Activated T-helper 1 cell treated with anti-CD3 and anti-CD28 coated beads, Interleukin-12 subunit alpha, Interleukin-12 subunit beta, Interleukin-2, Interleukin-4 antibody, amounts not matched to agents 30 ng/mL and 10 ng/mL and 1 ng/mL, durations not matched to agents 14 hours and 24 hours and 36 hours (primary cell): ENCODE measurements around the gene KRT4. TPM values are rescaled to one million over a fixed set of nuclear protein-coding genes. Genes with fewer than 3 reads are reported as not detected.
"Not testable (repeated sequence)": the region's sequence is repeated elsewhere in the genome, so short reads cannot be mapped to it uniquely, and the experiment has no call there.

Experiments
- DNase-seq: peaks from one replicate; pipeline ENCODE4 v3.0.0; 2021; ENCODE audit warnings: low spot score
- H3K27ac Mint-ChIP-seq: one replicate; pipeline ENCODE4 v1.8.0; 2021; ENCODE audit warnings: mild to moderate bottlenecking, mixed read lengths
- H3K27me3 Mint-ChIP-seq: one replicate; pipeline ENCODE4 v1.8.0; 2022; ENCODE audit warnings: mild to moderate bottlenecking, moderate library complexity, mixed read lengths; ENCODE audit not compliant: insufficient read depth
- H3K36me3 Mint-ChIP-seq: one replicate; pipeline ENCODE4 v1.8.0; 2021; ENCODE audit warnings: low read depth, mixed read lengths
- H3K4me1 Mint-ChIP-seq: one replicate; pipeline ENCODE4 v1.8.0; 2021; ENCODE audit warnings: low read depth, mixed read lengths
- H3K4me3 Mint-ChIP-seq: one replicate; pipeline ENCODE4 v1.8.0; 2021; ENCODE audit warnings: mild to moderate bottlenecking, moderate library complexity, mixed read lengths
- H3K9me3 Mint-ChIP-seq: one replicate; pipeline ENCODE4 v1.8.0; 2021; ENCODE audit warnings: mixed read lengths
- intact Hi-C: fragments of 100-400 bp; cut with micrococcal nuclease; formaldehyde crosslinking; loops from one replicate; pipeline ENCODE4 v1.15.1; 2024
- total RNA-seq: library from RNA; stranded (reverse); gene quantifications from 2 replicates; pipeline ENCODE4 v1.2.3, GENCODE V29; 2022

The KRT4 gene
- total RNA-seq: not detected in 2 replicates

DNA sequence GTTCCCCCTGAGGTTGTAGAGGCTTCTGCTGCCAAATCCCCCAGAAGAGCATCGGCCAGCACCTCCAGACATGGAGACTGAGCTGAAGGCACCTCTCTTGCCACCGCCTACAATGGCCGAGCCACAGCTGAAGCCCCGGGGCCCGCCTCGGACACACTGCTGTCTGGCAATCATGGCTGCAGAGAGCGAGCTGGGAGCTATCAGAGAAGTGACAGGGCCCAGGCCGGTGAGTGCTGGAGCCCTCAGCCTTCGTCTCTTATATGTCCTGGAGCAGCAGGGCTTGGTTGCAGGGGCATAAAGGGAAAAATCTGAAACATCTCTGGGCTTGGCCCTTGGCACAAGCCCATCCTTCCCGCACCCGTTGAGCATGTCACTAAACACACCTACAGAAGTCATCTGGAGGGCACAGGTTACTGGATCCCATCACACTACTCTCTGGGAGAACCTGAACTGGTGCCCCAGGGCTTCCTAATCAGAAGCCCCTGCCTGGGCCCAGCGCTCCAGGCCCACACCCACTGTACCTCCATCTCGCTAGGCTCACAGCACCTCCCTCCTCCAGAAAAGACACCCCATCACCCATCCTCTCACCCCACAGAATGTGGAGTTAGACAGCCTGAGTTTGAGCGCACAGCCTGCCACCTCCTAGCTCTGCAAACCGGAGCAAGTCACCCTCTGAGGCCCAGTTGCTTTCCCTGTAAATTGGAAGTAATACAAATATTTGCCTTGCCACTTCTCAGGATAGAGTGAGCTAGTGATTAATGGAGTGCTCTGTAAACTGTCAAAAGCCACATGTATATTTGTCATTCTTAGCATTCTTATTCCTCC is at the start of gene KRT4:
Gene KRT4, minus strand, starts transcription at position 232 of the 825 bp plus-strand sequence. Its CDS starts 58 bp downstream, at position 174.
- H3K36me3 Mint-ChIP-seq: no peaks in the 10 kb centered on the region
- peaks cover 6% of the 10 kb centered on the region for H3K27me3 Mint-ChIP-seq
- no peak for DNase-seq
- no peak within 1 kb of the TSS for H3K4me3 Mint-ChIP-seq
- no peak within 1 kb of the TSS for H3K27ac Mint-ChIP-seq
- intact Hi-C loops: no loop called here
- H3K4me1 Mint-ChIP-seq: peaks cover 8% of the 10 kb centered on the region
- no peaks in the 10 kb centered on the region for H3K9me3 Mint-ChIP-seq

DNA sequence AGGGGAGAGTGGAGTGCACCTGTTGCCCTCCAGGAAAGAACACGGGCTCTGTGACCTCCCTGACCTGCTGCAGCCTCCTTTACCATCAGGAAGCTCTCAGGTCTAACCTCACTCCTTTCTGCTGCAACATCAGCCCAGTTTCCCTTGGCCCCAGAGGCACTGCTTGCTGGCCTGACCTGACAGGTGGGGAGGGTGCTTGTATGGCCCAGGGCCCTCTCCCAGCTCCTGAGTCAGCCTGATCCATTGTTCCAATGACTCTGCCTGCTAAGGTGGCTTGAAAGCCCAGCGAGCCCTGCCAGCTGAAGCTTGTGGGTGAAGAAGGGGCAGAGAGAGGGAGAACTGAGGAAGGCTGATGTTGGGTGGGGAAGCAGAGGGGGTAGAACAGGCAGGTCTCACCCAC is 48.1 kb upstream of the KRT4 start:
- peaks cover under 1% of the 10 kb centered on the region for H3K4me1 Mint-ChIP-seq
- no peaks in the 10 kb centered on the region for H3K9me3 Mint-ChIP-seq
- DNase-seq: no peak
- H3K4me3 Mint-ChIP-seq: no peak overlapping the region
- H3K36me3 Mint-ChIP-seq: no peaks in the 10 kb centered on the region
- H3K27me3 Mint-ChIP-seq: no peaks in the 10 kb centered on the region
- intact Hi-C loops: no loop called here
- H3K27ac Mint-ChIP-seq: no peak overlapping the region

DNA sequence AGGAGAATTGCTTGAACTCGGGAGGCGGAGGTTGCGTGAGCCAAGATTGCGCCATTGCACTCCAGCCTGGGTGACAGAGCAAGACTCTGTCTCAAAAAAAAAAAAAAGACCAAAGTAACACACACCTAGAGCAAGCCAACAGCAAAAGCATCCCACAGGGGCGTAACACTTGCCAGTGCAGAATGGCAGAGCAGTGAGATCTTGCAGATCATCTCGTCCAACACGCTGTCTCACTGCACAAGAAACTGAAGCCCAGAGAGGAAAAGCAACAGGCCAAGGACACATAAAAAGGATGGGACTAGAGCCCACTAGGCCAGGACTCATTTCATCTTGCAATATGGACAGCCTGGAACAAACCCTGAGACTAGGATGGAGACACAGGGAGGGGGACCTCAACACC is 47.6 kb upstream of the KRT4 start:
- Mint-ChIP-seq H3K9me3 (no peaks in the 10 kb centered on the region), H3K36me3 (no peaks in the 10 kb centered on the region), H3K27me3 (peaks cover 4% of the 10 kb centered on the region), H3K27ac (no peak overlapping the region), H3K4me3 (no peak overlapping the region), H3K4me1 (no peaks in the 10 kb centered on the region)
- intact Hi-C loops: no loop called here
- DNase-seq: no peak

DNA sequence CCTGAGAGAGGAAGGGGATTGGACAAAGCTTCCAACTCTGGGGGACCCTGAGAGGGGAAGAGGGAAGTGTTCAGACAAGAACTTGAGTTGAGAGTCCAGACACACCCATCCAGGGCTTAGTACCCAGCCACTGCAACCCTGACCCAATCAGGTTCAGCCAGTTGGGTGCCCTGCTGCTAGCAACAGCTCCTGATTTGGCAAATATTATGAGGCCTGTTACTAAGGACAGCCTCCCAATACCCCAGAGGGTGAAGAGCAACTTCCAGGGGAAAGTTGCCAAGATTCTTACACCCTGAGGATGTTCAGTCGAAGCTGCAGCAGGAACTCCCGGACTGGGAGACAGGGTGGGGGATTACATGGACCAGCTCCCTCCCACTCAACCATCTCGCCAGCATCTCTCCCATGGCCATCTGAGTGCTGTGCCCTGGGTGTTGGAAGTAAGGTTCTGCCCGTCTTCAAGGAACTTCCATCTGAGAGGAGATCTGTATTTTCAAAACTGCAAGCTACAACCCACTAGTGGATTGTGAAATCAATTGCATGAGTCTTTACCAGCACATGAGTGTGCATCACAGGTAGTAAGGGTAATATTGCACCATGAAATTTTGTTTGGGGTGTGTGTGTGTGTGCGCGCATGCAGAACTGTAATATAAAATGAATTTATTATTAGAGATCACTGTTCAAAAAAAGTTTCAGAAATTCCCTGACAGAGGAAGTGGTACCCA is 46.3 kb upstream of the KRT4 start:
- Mint-ChIP-seq H3K27ac (peak overlapping the region; percentile 27), H3K36me3 (no peaks in the 10 kb centered on the region), H3K4me3 (no peak overlapping the region), H3K27me3 (peaks cover 5% of the 10 kb centered on the region), H3K4me1 (no peaks in the 10 kb centered on the region), H3K9me3 (no peaks in the 10 kb centered on the region)
- no peak for DNase-seq
- intact Hi-C loops: no loop called here

DNA sequence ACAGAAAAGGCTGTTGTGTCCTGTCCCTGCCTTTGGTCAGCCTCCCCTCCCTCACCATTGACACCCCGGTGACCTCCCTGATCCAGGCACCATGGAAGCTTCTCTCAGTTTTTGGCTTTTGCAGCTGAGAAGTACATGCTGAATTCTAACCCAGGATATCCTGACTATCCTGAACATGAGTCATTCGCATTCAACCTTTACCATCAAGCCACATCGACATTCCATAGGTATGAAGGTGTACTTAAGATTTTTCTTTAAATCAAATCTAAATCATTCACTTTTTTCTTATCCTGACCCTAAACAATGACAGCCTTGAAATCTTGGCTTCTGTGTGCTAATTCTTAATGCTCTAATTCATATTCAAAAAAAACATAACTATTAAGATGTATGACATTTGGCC is 43.6 kb upstream of the KRT4 start:
- peaks cover 15% of the 10 kb centered on the region for H3K27me3 Mint-ChIP-seq
- no peaks in the 10 kb centered on the region for H3K4me1 Mint-ChIP-seq
- no peak overlapping the region for H3K4me3 Mint-ChIP-seq
- intact Hi-C loops: no loop called here
- H3K36me3 Mint-ChIP-seq: no peaks in the 10 kb centered on the region
- no peak for DNase-seq
- H3K27ac Mint-ChIP-seq: no peak overlapping the region
- no peaks in the 10 kb centered on the region for H3K9me3 Mint-ChIP-seq

DNA sequence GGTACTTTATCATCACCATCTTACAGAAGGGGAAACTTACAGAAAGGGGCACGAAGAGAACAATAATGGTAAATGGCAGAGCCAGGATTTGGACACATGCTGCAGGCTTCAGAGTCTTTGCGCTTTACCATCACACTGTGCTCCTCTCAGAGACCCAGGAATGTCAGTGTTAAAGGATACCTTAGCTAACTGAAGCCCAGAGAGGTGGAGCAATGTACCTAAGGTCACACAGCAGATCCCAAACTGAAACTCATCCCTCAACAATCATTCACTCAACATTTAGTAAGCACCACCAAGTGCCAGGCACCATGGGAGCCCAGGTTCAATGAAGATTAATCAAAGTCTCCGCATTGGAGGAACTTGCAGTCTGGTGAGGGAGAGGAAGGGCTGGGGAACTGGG is 42.9 kb upstream of the KRT4 start:
- Mint-ChIP-seq H3K9me3 (no peaks in the 10 kb centered on the region), H3K4me1 (no peaks in the 10 kb centered on the region), H3K4me3 (no peak overlapping the region), H3K36me3 (no peaks in the 10 kb centered on the region), H3K27ac (no peak overlapping the region), H3K27me3 (peaks cover 20% of the 10 kb centered on the region)
- DNase-seq: no peak
- intact Hi-C loops: no loop called here

DNA sequence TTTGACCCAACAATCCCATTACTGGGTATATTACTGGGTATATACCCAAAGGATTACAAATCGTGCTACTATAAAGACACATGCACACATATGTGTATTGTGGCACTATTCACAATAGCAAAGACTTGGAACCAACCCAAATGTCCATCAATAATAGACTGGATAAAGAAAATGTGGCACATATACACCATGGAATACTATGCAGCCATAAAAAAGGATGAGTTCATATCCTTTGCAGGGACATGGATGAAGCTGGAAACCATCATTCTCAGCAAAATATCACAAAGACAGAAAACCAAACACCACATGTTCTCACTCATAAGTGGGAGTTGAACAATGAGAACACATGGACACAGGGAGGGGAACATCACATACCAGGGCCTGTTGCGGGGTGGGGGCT is 42.2 kb upstream of the KRT4 start:
- H3K36me3 Mint-ChIP-seq, H3K27ac Mint-ChIP-seq, intact Hi-C loops, DNase-seq, H3K4me1 Mint-ChIP-seq, H3K4me3 Mint-ChIP-seq, H3K9me3 Mint-ChIP-seq: not testable (repeated sequence)
- peaks cover 20% of the 10 kb centered on the region for H3K27me3 Mint-ChIP-seq

DNA sequence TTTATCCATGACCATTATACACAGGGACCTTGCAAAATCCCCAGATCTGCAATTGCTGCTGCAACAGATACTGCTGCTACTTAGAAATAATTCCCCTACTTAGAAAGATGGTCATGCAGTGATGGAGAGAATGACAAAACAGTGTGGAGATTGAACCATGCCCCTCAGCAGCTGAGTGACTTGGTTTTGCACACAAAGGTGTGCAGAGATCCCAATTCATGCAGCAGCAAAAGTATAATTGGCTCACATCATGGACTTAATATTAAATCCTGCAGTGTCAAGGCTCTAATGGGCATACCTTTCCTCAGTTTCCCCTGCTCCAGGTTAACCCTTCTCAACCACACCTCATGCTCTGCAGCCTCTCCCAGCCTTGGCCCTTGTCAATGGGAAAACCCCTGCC is 37.9 kb upstream of the KRT4 start:
- H3K27ac Mint-ChIP-seq: no peak overlapping the region
- H3K4me3 Mint-ChIP-seq: no peak overlapping the region
- no peaks in the 10 kb centered on the region for H3K9me3 Mint-ChIP-seq
- no peaks in the 10 kb centered on the region for H3K4me1 Mint-ChIP-seq
- intact Hi-C loops: no loop called here
- DNase-seq: no peak
- no peaks in the 10 kb centered on the region for H3K36me3 Mint-ChIP-seq
- H3K27me3 Mint-ChIP-seq: peaks cover 24% of the 10 kb centered on the region

DNA sequence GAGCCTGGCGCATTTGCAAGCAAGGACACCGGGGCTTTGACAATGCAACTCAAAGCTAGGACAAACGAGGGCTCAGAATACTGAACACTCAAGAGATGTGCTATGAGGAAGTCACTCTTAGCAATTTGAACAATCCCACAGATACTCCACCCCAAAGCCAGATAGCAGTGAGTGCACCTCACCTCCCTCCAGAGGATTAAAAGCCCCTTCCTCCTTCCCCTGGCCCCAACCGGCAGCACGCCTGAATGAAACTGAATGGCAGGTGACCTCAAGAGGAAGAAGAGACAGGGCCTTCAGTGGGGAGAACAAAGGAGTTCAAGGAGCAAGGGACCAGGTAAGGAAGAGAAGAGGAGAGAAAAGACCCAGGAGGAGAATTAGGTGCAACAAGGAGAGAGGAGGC is 36.8 kb upstream of the KRT4 start:
- Mint-ChIP-seq H3K27ac (no peak overlapping the region), H3K9me3 (no peaks in the 10 kb centered on the region), H3K27me3 (peaks cover 22% of the 10 kb centered on the region), H3K4me1 (no peaks in the 10 kb centered on the region), H3K36me3 (no peaks in the 10 kb centered on the region), H3K4me3 (no peak overlapping the region)
- intact Hi-C loops: no loop called here
- no peak for DNase-seq

DNA sequence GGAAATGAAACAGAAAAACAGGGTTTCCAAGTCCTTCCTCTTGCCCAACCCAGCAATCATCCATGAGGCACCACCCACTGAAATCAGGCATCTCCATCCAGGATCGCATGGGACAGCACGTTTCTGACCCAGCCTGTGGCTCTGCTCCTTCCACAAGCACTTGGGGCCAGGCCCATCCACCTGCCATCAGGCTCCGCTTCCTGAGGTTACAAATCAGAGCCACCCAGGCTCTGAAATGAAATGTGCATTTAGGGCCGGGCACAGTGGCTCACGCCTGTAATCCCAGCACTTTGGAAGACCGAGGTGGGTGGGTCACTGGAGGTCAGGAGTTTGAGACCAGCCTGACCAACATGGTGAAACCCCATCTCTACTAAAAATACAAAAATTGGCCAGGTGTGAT is 35.6 kb upstream of the KRT4 start:
- H3K36me3 Mint-ChIP-seq: no peaks in the 10 kb centered on the region
- DNase-seq: no peak

DNA sequence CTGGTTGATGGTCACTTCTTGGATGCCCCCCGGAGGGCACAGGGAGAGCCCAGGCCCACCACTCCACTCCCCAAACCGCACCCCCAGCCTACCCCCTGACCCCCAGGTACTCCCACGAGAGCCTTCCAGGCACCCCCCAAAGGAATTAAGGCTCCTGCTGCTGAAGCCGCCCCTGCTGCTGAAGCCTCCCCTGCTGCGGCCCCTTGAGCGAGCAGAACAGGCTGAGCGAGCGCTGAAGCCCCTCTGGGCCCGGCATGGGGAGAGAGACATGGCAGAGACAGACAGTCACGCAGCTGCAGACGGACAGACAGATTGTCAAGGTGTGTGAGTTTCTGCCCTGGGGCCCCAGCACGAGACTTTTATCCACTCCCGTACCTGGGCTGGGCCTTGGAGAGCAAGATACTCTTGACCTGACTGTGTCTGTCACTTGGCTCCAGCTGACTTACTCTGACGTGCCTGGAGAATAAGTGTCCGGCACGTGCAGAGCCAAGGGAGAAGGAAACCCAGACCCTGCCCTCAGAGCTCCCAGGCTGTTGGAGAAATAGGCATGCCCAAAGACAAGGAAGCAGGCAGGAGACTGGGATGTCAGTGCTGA is 34.8 kb upstream of the KRT4 start, which contains the start of gene KRT78:
Gene KRT78, minus strand, starts transcription at position 334 of the 595 bp plus-strand sequence. Its CDS starts 64 bp downstream, at position 270.
- H3K4me3 Mint-ChIP-seq: no peak within 1 kb of the TSS
- no peaks in the 10 kb centered on the region for H3K36me3 Mint-ChIP-seq
- intact Hi-C loops: no loop called here
- H3K4me1 Mint-ChIP-seq: no peaks in the 10 kb centered on the region
- H3K27me3 Mint-ChIP-seq: peaks cover 16% of the 10 kb centered on the region
- H3K9me3 Mint-ChIP-seq: no peaks in the 10 kb centered on the region
- no peak for DNase-seq
- no peak within 1 kb of the TSS for H3K27ac Mint-ChIP-seq

More for the DNA sequence above, 35.6 kb upstream of the KRT4 start:
- H3K27me3 Mint-ChIP-seq: peaks cover 16% of the 10 kb centered on the region
- H3K4me3 Mint-ChIP-seq: no peak overlapping the region
- no peak overlapping the region for H3K27ac Mint-ChIP-seq
- intact Hi-C loops: no loop called here
- H3K4me1 Mint-ChIP-seq: no peaks in the 10 kb centered on the region
- H3K9me3 Mint-ChIP-seq: no peaks in the 10 kb centered on the region

DNA sequence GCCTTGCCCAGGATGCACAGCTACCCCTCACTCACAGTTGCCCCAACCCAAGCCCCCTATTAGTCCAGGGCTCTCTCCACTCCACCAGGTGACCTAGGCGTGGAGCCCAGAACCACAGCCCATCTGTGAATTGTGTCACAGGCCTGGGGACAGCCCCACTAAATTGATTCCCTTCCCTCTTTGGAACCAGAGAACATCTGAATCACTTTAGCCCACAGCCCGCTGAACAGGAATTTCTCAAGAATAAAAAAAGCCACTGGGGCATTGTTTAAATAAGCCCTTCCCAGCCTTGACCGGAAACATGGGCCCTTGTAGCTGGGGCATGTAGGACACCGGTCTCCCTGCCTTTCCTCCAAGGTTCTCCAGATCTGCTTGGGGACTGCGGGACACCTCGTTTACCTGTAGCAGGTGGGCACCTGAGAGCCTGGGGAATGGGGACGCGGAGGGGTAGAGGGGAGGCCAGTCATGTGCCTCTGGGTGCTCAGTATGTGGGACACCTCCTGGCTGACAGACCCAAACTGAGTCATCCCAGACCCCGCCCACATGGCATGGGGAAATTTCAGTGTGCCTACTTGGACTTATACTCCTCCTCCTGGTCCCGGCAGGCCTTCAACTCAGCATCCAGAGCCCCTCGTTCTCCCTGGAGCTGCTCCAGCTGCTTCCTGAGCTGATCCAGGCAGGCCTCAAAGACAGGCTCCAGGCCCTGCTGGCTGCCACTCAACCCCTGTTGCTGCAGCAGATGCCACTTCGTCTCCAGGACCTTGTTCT is 33.6 kb upstream of the KRT4 start:
- intact Hi-C loops: no loop called here
- no peaks in the 10 kb centered on the region for H3K4me1 Mint-ChIP-seq
- H3K27ac Mint-ChIP-seq: no peak overlapping the region

More for the DNA sequence above, 33.6 kb upstream of the KRT4 start:
- no peak for DNase-seq
- Mint-ChIP-seq H3K9me3 (no peaks in the 10 kb centered on the region), H3K4me3 (no peak overlapping the region), H3K36me3 (no peaks in the 10 kb centered on the region), H3K27me3 (peaks cover 12% of the 10 kb centered on the region)
